IMR-90 (cell line): ENCODE measurements around the gene KCTD11. TPM values are rescaled to one million over a fixed set of nuclear protein-coding genes. Genes with fewer than 3 reads are reported as not detected.
A peak's percentile ranks its signal among the peaks of the same experiment; 100 is the strongest.

Source experiments
- ATAC-seq: fragments of 200-7000 bp; cut with Tn5 transposase; 2 replicates; pipeline ENCODE4 v1.9.1; 2020; ENCODE audit warnings: low read depth, mild to moderate bottlenecking, moderate library complexity
- BruUV-seq: library from RNA; stranded (reverse); fragments of 400-500 nt; replicated peaks from 2 replicates; lab custom pipeline; 2021; lab: Mats Ljungman, UMichigan
- CTCF ChIA-PET: fragments of 300-600 bp; formaldehyde crosslinking; extraction: SDS; loops from one replicate; lab custom pipeline; 2021; ENCODE audit warnings: antibody characterized with exemption; lab: Yijun Ruan, JAX
- POLR2A ChIA-PET: fragments of 300-600 bp; sonication (Branson Sonifier 250); formaldehyde crosslinking; loops from one replicate; lab custom pipeline; 2022; ENCODE audit warnings: antibody characterized with exemption; ENCODE audit not compliant: unreplicated experiment; lab: Charles Lee
- DNase-seq: peaks from one replicate; pipeline ENCODE4 v3.0.0; 2013
- H2AFZ ChIP-seq: replicated peaks from 2 replicates; pipeline ENCODE3; 2013; ENCODE audit warnings: low read length, mild to moderate bottlenecking; ENCODE audit not compliant: poor library complexity
- H2AK5ac ChIP-seq: 2 replicates; pipeline ENCODE4 v1.6.1; 2013; ENCODE audit warnings: low read depth, low read length, inconsistent platforms
- H2AK9ac ChIP-seq: replicated peaks from 2 replicates; pipeline ENCODE3; 2013; ENCODE audit warnings: mild to moderate bottlenecking, low read depth, low read length, moderate library complexity; ENCODE audit not compliant: poor library complexity
- H2BK120ac ChIP-seq: 2 replicates; pipeline ENCODE4 v1.6.1; 2013; ENCODE audit warnings: low read depth, low read length, inconsistent platforms
- H2BK15ac ChIP-seq: 3 replicates; pipeline ENCODE4 v1.6.1; 2013; ENCODE audit warnings: low read depth, low read length, inconsistent platforms
- H2BK20ac ChIP-seq: 2 replicates; pipeline ENCODE4 v1.6.1; 2013; ENCODE audit warnings: low read depth, mild to moderate bottlenecking, inconsistent platforms, low read length, moderate library complexity
- H2BK5ac ChIP-seq: 2 replicates; pipeline ENCODE4 v1.6.1; 2013; ENCODE audit warnings: mild to moderate bottlenecking, low read depth, low read length, inconsistent platforms; ENCODE audit not compliant: poor library complexity, severe bottlenecking
- H3K14ac ChIP-seq: replicated peaks from 2 replicates; pipeline ENCODE4 v1.6.1; 2013; ENCODE audit warnings: low read depth, low read length, inconsistent platforms
- H3K18ac ChIP-seq: 2 replicates; pipeline ENCODE4 v1.6.1; 2013; ENCODE audit warnings: low read depth, low read length, control low read depth
- H3K23ac ChIP-seq: 2 replicates; pipeline ENCODE4 v1.6.1; 2013; ENCODE audit warnings: low read depth, low read length, inconsistent platforms
- H3K27ac ChIP-seq: 2 replicates; pipeline ENCODE4 v1.5.1; 2013; ENCODE audit warnings: mild to moderate bottlenecking, control low read depth, low read length; ENCODE audit not compliant: insufficient read depth
- H3K27me3 ChIP-seq: 2 replicates; pipeline ENCODE4 v1.6.1; 2013; ENCODE audit warnings: low read length; ENCODE audit not compliant: control insufficient read depth, insufficient read depth
- H3K36me3 ChIP-seq: 2 replicates; pipeline ENCODE4 v1.6.1; 2013; ENCODE audit warnings: low read length, mixed read lengths; ENCODE audit not compliant: control insufficient read depth, insufficient read depth
- H3K4ac ChIP-seq: 2 replicates; pipeline ENCODE4 v1.6.1; 2013; ENCODE audit warnings: low read depth, low read length, inconsistent platforms
- H3K4me1 ChIP-seq: 2 replicates; pipeline ENCODE4 v1.6.1; 2013; ENCODE audit warnings: low read length, mixed read lengths; ENCODE audit not compliant: control insufficient read depth, insufficient read depth
- H3K4me2 ChIP-seq: 2 replicates; pipeline ENCODE4 v1.6.1; 2013; ENCODE audit warnings: low read depth, mild to moderate bottlenecking, control low read depth, low read length, moderate library complexity
- H3K4me3 ChIP-seq: 2 replicates; pipeline ENCODE4 v1.5.1; 2013; ENCODE audit warnings: low read depth, mild to moderate bottlenecking, control low read depth, low read length, moderate library complexity; ENCODE audit not compliant: insufficient read depth
- H3K56ac ChIP-seq: 2 replicates; pipeline ENCODE4 v1.6.1; 2013; ENCODE audit warnings: low read length, inconsistent platforms; ENCODE audit not compliant: insufficient read depth; ENCODE audit errors: extremely low read depth
- H3K79me1 ChIP-seq, 2 experiments: 2 replicates each; pipeline ENCODE4 v1.6.1; 2013; ENCODE audit warnings: low read length in 2 of 2, inconsistent platforms in 1 of 2, low read depth in 1 of 2
- H3K9ac ChIP-seq: 2 replicates; pipeline ENCODE4 v1.6.1; 2013; ENCODE audit warnings: low read depth, low read length, control low read depth
- H3K9me1 ChIP-seq: 2 replicates; pipeline ENCODE4 v1.6.1; 2013; ENCODE audit warnings: low read length, inconsistent platforms; ENCODE audit not compliant: insufficient read depth
- H3K9me3 ChIP-seq: 2 replicates; pipeline ENCODE4 v1.6.1; 2013; ENCODE audit warnings: low read length; ENCODE audit not compliant: control insufficient read depth, insufficient read depth
- H4K20me1 ChIP-seq: 2 replicates; pipeline ENCODE4 v1.6.1; 2013; ENCODE audit warnings: low read length, inconsistent platforms; ENCODE audit not compliant: insufficient read depth
- H4K5ac ChIP-seq: 2 replicates; pipeline ENCODE4 v1.6.1; 2013; ENCODE audit warnings: mild to moderate bottlenecking, low read depth, low read length, control low read depth
- H4K8ac ChIP-seq, 2 experiments: 2 replicates each; pipeline ENCODE4 v1.6.1; 2013; ENCODE audit warnings: low read depth in 2 of 2, low read length in 2 of 2, control low read depth in 1 of 2, inconsistent platforms in 1 of 2
- H4K91ac ChIP-seq: 2 replicates; pipeline ENCODE4 v1.6.1; 2013; ENCODE audit warnings: low read depth, low read length, inconsistent platforms; ENCODE audit not compliant: insufficient read depth
- CEBPB ChIP-seq: IDR thresholded peaks from 2 replicates; pipeline ENCODE4 v1.6.1; 2012; ENCODE audit warnings: low read depth, low read length, improper control_type of control experiment
- RAD21 ChIP-seq: IDR thresholded peaks from 2 replicates; pipeline ENCODE4 v1.6.1; 2012; ENCODE audit warnings: low read length, improper control_type of control experiment
- WGBS, 2 experiments: methylation state at CpG; one replicate each; pipeline versions ENCODE4 v1.1.5 to v1.1.7; 2013; ENCODE audit warnings: missing lambda C conversion rate in 2 of 2; ENCODE audit not compliant: insufficient read length in 1 of 2; ENCODE audit errors: extremely low coverage in 2 of 2; 5-methylcytosine and 5-hydroxymethylcytosine counted together
- dilution Hi-C: fragments of 300-500 bp; cut with HindIII; formaldehyde crosslinking; loops from one replicate; pipeline ENCODE4 v1.14.3; 2018; ENCODE audit warnings: low sequenced_read_pairs; ENCODE audit not compliant: unreplicated experiment
- in situ Hi-C: fragments of 300-500 bp; cut with MboI; formaldehyde crosslinking; loops from 3 replicates; pipeline ENCODE4 v1.14.3; 2019; ENCODE audit warnings: low sequenced_read_pairs, inconsistent platforms, mixed read lengths
- intact Hi-C: fragments of 100-400 bp; cut with micrococcal nuclease; formaldehyde crosslinking; loops from 2 replicates; pipeline ENCODE4 v1.10.0; 2022
- polyA plus RNA-seq, 3 experiments: library from polyadenylated mRNA; depleted of rRNA; stranded (reverse); fragments of >200 nt; gene quantifications; 2 replicates each; pipeline ENCODE4 v1.2.3, GENCODE V29; 2012; ENCODE audit warnings: low replicate concordance in 1 of 3
- total RNA-seq: library from RNA; depleted of rRNA; stranded (reverse); fragments of >200 nt; gene quantifications from 2 replicates; pipeline ENCODE4 v1.2.3, GENCODE V29; 2012

KCTD11 gene
- total and polyA plus RNA-seq, 2 of the 4 experiments (the other 2 are of a cell fraction): 10.8 to 16.4 TPM

GRCh38 chr17:7352503-7352889, 534 bp downstream of the KCTD11 start:
- Histone ChIP-seq H3K56ac (peak overlapping the region; percentile 93), H2AK5ac (peak overlapping the region; percentile 99), H2AK9ac (peak overlapping the region; percentile 99), H3K36me3 (no peaks in the 10 kb centered on the region), H2BK5ac (peak overlapping the region; percentile 94), H2BK120ac (peak overlapping the region; percentile 75), H2BK15ac (peak overlapping the region; percentile 96; the same call in 2 of the 3 replicates), H3K4me3 (peak overlapping the region; percentile 93), H3K9ac (peak overlapping the region; percentile 95), H3K4ac (peak overlapping the region; percentile 93), H3K27ac (peak overlapping the region; percentile 95), H2BK20ac (no peak overlapping the region), H4K5ac (peak overlapping the region; percentile 63), H3K14ac (peak overlapping the region; percentile 92), H2AFZ (peak overlapping the region; percentile 93), H3K23ac (peak overlapping the region; percentile 93; the same call in 1 of the 2 replicates), H4K20me1 (peaks cover 32% of the 10 kb centered on the region), H3K27me3 (no peaks in the 10 kb centered on the region), H3K9me3 (no peaks in the 10 kb centered on the region), H4K8ac (peak overlapping the region; percentile 93 to 97), H3K18ac (peak overlapping the region; percentile 88), H3K4me1 (peaks cover 39% of the 10 kb centered on the region), H3K4me2 (peak overlapping the region; percentile 89), H3K79me1 (peaks cover 24 to 63% of the 10 kb centered on the region in 2 experiments; a peak in 3 of 4 replicates), H4K91ac (peak overlapping the region; percentile 89), H3K9me1 (peaks cover 27% of the 10 kb centered on the region)
- dilution Hi-C loops: no loop called here
- DNase-seq (no peak), ATAC-seq (no peak)
- intact Hi-C loops: loop anchor here (5.0 kb wide), 3 partner anchors 85 to 485 kb away; partner anchors contain the start of genes FGF11, SENP3 and TMEM102
- no TSS peak for BruUV-seq
- in situ Hi-C loops: loop anchor here (10.0 kb wide), 1 partner anchor 202 kb away; the partner anchor contains the start of gene TNFSF13
- POLR2A ChIA-PET: no interaction called here
- CTCF ChIA-PET: no interaction called here
- TF ChIP-seq RAD21: peak; percentile 33; the same call in 1 of the 2 replicates
- no peak for TF ChIP-seq CEBPB
- WGBS, 2 experiments: 37% methylated on average over 7 of the region's 10 CpGs; no CpG with 5 or more reads in 1 of the 2 experiments
